H9 (cell line): Measurements from ENCODE around the gene OR1K1. TPM values are rescaled to one million over a fixed set of nuclear protein-coding genes. Genes with fewer than 3 reads are reported as not detected.

ENCODE experiments used
- DNase-seq: peaks from one replicate; pipeline ENCODE4 v3.0.0-alpha.2; 2017
- H2AFZ ChIP-seq: one replicate; pipeline ENCODE4 v1.6.1; 2013; ENCODE audit warnings: mild to moderate bottlenecking, low read length, control low read depth, moderate library complexity
- H2AK5ac ChIP-seq: 2 replicates; pipeline ENCODE4 v1.6.1; 2013; ENCODE audit warnings: low read length, control low read depth, mixed read lengths; ENCODE audit not compliant: insufficient read length
- H2BK120ac ChIP-seq: one replicate; pipeline ENCODE4 v1.6.1; 2013; ENCODE audit warnings: low read depth, mild to moderate bottlenecking, low read length, control low read depth, inconsistent platforms; ENCODE audit not compliant: poor library complexity, severe bottlenecking
- H2BK12ac ChIP-seq: 2 replicates; pipeline ENCODE4 v1.6.1; 2013; ENCODE audit warnings: low read length, control low read depth, mixed read lengths, low read depth; ENCODE audit not compliant: insufficient read length
- H2BK15ac ChIP-seq: 2 replicates; pipeline ENCODE4 v1.6.1; 2013; ENCODE audit warnings: low read depth, low read length, control low read depth
- H2BK20ac ChIP-seq: one replicate; pipeline ENCODE4 v1.6.1; 2013; ENCODE audit warnings: low read depth, mild to moderate bottlenecking, low read length, control low read depth, inconsistent platforms; ENCODE audit not compliant: poor library complexity, severe bottlenecking
- H2BK5ac ChIP-seq: 2 replicates; pipeline ENCODE4 v1.6.1; 2013; ENCODE audit warnings: low read length, control low read depth, mixed read lengths; ENCODE audit not compliant: insufficient read length
- H3K14ac ChIP-seq: 2 replicates; pipeline ENCODE4 v1.6.1; 2013; ENCODE audit warnings: low read length, control low read depth; ENCODE audit not compliant: insufficient read depth
- H3K18ac ChIP-seq: 2 replicates; pipeline ENCODE4 v1.6.1; 2013; ENCODE audit warnings: low read depth, mild to moderate bottlenecking, mixed read lengths, low read length, control low read depth; ENCODE audit not compliant: insufficient read length
- H3K23ac ChIP-seq: 2 replicates; pipeline ENCODE4 v1.6.1; 2013; ENCODE audit warnings: low read length, control low read depth, mixed read lengths, low read depth; ENCODE audit not compliant: insufficient read length
- H3K23me2 ChIP-seq: 2 replicates; pipeline ENCODE4 v1.6.1; 2013; ENCODE audit warnings: low read depth, mild to moderate bottlenecking, mixed read lengths, low read length, control low read depth; ENCODE audit not compliant: insufficient read length, poor library complexity, severe bottlenecking
- H3K27ac ChIP-seq: 2 replicates; pipeline ENCODE4 v1.5.1; 2013; ENCODE audit warnings: low read length, control low read depth, mixed read lengths, low read depth; ENCODE audit not compliant: insufficient read length
- H3K27me3 ChIP-seq: 2 replicates; pipeline ENCODE4 v1.6.1; 2013; ENCODE audit warnings: low read length, control low read depth, inconsistent platforms; ENCODE audit not compliant: insufficient read depth
- H3K4ac ChIP-seq: 2 replicates; pipeline ENCODE4 v1.6.1; 2013; ENCODE audit warnings: low read depth, mild to moderate bottlenecking, control low read depth, inconsistent platforms, low read length, moderate library complexity
- H3K4me1 ChIP-seq: 2 replicates; pipeline ENCODE4 v1.6.1; 2013; ENCODE audit warnings: low read length, control low read depth, inconsistent platforms; ENCODE audit not compliant: insufficient read depth
- H3K4me2 ChIP-seq: 2 replicates; pipeline ENCODE4 v1.6.1; 2013; ENCODE audit warnings: low read length, control low read depth, mixed read lengths; ENCODE audit not compliant: insufficient read length, insufficient read depth
- H3K56ac ChIP-seq: 2 replicates; pipeline ENCODE4 v1.6.1; 2013; ENCODE audit warnings: low read depth, mild to moderate bottlenecking, mixed read lengths, low read length, control low read depth; ENCODE audit not compliant: insufficient read length
- H3K79me1 ChIP-seq: 2 replicates; pipeline ENCODE4 v1.6.1; 2013; ENCODE audit warnings: low read depth, mild to moderate bottlenecking, moderate library complexity, low read length, control low read depth, inconsistent platforms; ENCODE audit not compliant: insufficient read depth, poor library complexity, severe bottlenecking
- H3K79me2 ChIP-seq: 2 replicates; pipeline ENCODE4 v1.6.1; 2013; ENCODE audit warnings: low read length, control low read depth, inconsistent platforms; ENCODE audit not compliant: insufficient read depth
- H3K9ac ChIP-seq: 2 replicates; pipeline ENCODE4 v1.6.1; 2013; ENCODE audit warnings: low read length, control low read depth, mixed read lengths; ENCODE audit not compliant: insufficient read length; ENCODE audit errors: extremely low read depth
- H3K9me3 ChIP-seq: one replicate; pipeline ENCODE4 v1.6.1; 2013; ENCODE audit warnings: low read depth, low read length, inconsistent platforms; ENCODE audit not compliant: control insufficient read depth
- H3T11ph ChIP-seq: one replicate; pipeline ENCODE4 v1.6.1; 2013; ENCODE audit warnings: mild to moderate bottlenecking, low read length, control low read depth, inconsistent platforms
- H4K20me1 ChIP-seq: one replicate; pipeline ENCODE4 v1.6.1; 2013; ENCODE audit not compliant: control insufficient read depth, insufficient read length, insufficient read depth
- H4K5ac ChIP-seq: 2 replicates; pipeline ENCODE4 v1.6.1; 2013; ENCODE audit warnings: low read depth, mild to moderate bottlenecking, mixed read lengths, low read length, control low read depth; ENCODE audit not compliant: insufficient read length
- H4K8ac ChIP-seq: replicated peaks from 2 replicates; pipeline ENCODE4 v1.6.1; 2013; ENCODE audit warnings: low read length, control low read depth, mixed read lengths, low read depth; ENCODE audit not compliant: insufficient read length
- H4K91ac ChIP-seq: 2 replicates; pipeline ENCODE4 v1.6.1; 2013; ENCODE audit warnings: low read depth, mild to moderate bottlenecking, moderate library complexity, mixed read lengths, low read length, control low read depth; ENCODE audit not compliant: insufficient read length
- H3K27ac Mint-ChIP-seq, 3 experiments: 2 replicates in 2 of 3; 3 replicates in 1 of 3; pipeline ENCODE4 v1.8.0; 2020 to 2021; ENCODE audit warnings: mixed read lengths in 3 of 3, mild to moderate bottlenecking in 1 of 3, moderate library complexity in 1 of 3
- H3K27me3 Mint-ChIP-seq: 2 replicates; pipeline ENCODE4 v1.8.0; 2021; ENCODE audit warnings: low read depth, mild to moderate bottlenecking, moderate library complexity, mixed read lengths
- H3K36me3 Mint-ChIP-seq, 3 experiments: 2 replicates in 2 of 3; 3 replicates in 1 of 3; pipeline ENCODE4 v1.8.0; 2020 to 2021; ENCODE audit warnings: low read depth in 3 of 3, mixed read lengths in 3 of 3; ENCODE audit not compliant: insufficient read depth in 1 of 3
- H3K4me1 Mint-ChIP-seq, 2 experiments: 2 replicates each; pipeline ENCODE4 v1.8.0; 2020; ENCODE audit warnings: mixed read lengths in 2 of 2
- H3K4me3 Mint-ChIP-seq, 2 experiments: 2 replicates in 1 of 2; 3 replicates in 1 of 2; pipeline ENCODE4 v1.8.0; 2020 to 2021; ENCODE audit warnings: mild to moderate bottlenecking in 2 of 2, mixed read lengths in 2 of 2, moderate library complexity in 1 of 2
- H3K9me3 Mint-ChIP-seq, 2 experiments: 2 replicates in 1 of 2; 3 replicates in 1 of 2; pipeline ENCODE4 v1.8.0; 2020; ENCODE audit warnings: mild to moderate bottlenecking in 2 of 2, mixed read lengths in 2 of 2, moderate library complexity in 1 of 2
- CTCF ChIP-seq: fragments of 200-600 bp; sonication (generic); conservative IDR thresholded peaks from 3 replicates; pipeline ENCODE4 v1.8.0; 2021; ENCODE audit warnings: antibody characterized with exemption, mild to moderate bottlenecking
- WGBS: extraction: QIAGEN DNeasy Blood & Tissue Kit; methylation state at CpG from one replicate; pipeline ENCODE4 v1.1.7; 2013; ENCODE audit warnings: missing lambda C conversion rate, low lambda C conversion rate, mixed read lengths; ENCODE audit not compliant: insufficient read length; ENCODE audit errors: extremely low coverage; 5-methylcytosine and 5-hydroxymethylcytosine counted together
- total RNA-seq: library from RNA; stranded (reverse); gene quantifications from 2 replicates; pipeline ENCODE4 v1.2.1, GENCODE V29; 2021

OR1K1 gene
- total RNA-seq, 1 experiment from 2014 or later = not detected

- Histone ChIP-seq H3K27me3 (no peaks in the 10 kb centered on the region), H3K4me2 (no peak overlapping the region), H4K20me1 (no peaks in the 10 kb centered on the region), H2BK12ac (no peak overlapping the region), H3K9ac (no peak overlapping the region), H2BK120ac (no peak overlapping the region), H2BK5ac (no peak overlapping the region), H3K9me3 (peaks cover 46% of the 10 kb centered on the region), H2BK15ac (no peak overlapping the region), H3K23ac (no peak overlapping the region), H4K91ac (no peak overlapping the region), H3K79me2 (no peaks in the 10 kb centered on the region), H3K14ac (no peak overlapping the region), H3K18ac (no peak overlapping the region), H3K4ac (no peak overlapping the region), H2AFZ (no peak overlapping the region), H4K5ac (no peak overlapping the region), H3K56ac (no peak overlapping the region), H2AK5ac (no peak overlapping the region), H3K4me1 (no peaks in the 10 kb centered on the region), H3K79me1 (no peaks in the 10 kb centered on the region), H2BK20ac (no peak overlapping the region), H3T11ph (no peak overlapping the region), H4K8ac (no peak overlapping the region), H3K23me2 (no peaks in the 10 kb centered on the region), H3K27ac (no peak overlapping the region)
- Mint-ChIP-seq H3K27ac (no peak overlapping the region), H3K4me3 (no peak overlapping the region), H3K4me1 (no peaks in the 10 kb centered on the region), H3K27me3 (no peaks in the 10 kb centered on the region; the same call in 1 of the 2 replicates), H3K9me3 (peaks cover 41 to 71% of the 10 kb centered on the region in 2 experiments), H3K36me3 (peaks cover 0 to 12% (median 0%) of the 10 kb centered on the region in 3 experiments; a peak in 2 of 7 replicates)
- no peak for TF ChIP-seq CTCF
- WGBS = no CpG with 5 or more reads among the region's 3 CpGs
- DNase-seq = no peak
Measured at GRCh38 chr9:122781671-122782070, 18.3 kb upstream of the OR1K1 start.
